NB4 (cell line): ENCODE data around the gene CTSE.

Experiments used
- DNase-seq: peaks from one replicate; pipeline ENCODE4 v3.0.0; 2010; ENCODE audit warnings: low read depth
- H3K4me3 ChIP-seq: one replicate; pipeline ENCODE4 v1.5.1; 2011; ENCODE audit warnings: mild to moderate bottlenecking, low read depth, low read length, moderate library complexity
- MAX ChIP-seq: IDR thresholded peaks from 2 replicates; pipeline ENCODE4 v1.6.1; 2011; ENCODE audit warnings: low read depth, low read length
- MYC ChIP-seq: IDR thresholded peaks from 2 replicates; pipeline ENCODE4 v1.6.1; 2011; ENCODE audit warnings: low read depth, low read length
- POLR2A ChIP-seq: IDR thresholded peaks from 2 replicates; pipeline ENCODE4 v1.6.1; 2011; ENCODE audit warnings: mild to moderate bottlenecking; ENCODE audit not compliant: insufficient read length; ENCODE audit errors: extremely low read depth
- TF ChIP-seq, protein P1 (sequence below): IDR thresholded peaks from one replicate; pipeline ENCODE4 v1.5.1; 2012; ENCODE audit warnings: low read depth, low read length

The CTSE gene

DNA sequence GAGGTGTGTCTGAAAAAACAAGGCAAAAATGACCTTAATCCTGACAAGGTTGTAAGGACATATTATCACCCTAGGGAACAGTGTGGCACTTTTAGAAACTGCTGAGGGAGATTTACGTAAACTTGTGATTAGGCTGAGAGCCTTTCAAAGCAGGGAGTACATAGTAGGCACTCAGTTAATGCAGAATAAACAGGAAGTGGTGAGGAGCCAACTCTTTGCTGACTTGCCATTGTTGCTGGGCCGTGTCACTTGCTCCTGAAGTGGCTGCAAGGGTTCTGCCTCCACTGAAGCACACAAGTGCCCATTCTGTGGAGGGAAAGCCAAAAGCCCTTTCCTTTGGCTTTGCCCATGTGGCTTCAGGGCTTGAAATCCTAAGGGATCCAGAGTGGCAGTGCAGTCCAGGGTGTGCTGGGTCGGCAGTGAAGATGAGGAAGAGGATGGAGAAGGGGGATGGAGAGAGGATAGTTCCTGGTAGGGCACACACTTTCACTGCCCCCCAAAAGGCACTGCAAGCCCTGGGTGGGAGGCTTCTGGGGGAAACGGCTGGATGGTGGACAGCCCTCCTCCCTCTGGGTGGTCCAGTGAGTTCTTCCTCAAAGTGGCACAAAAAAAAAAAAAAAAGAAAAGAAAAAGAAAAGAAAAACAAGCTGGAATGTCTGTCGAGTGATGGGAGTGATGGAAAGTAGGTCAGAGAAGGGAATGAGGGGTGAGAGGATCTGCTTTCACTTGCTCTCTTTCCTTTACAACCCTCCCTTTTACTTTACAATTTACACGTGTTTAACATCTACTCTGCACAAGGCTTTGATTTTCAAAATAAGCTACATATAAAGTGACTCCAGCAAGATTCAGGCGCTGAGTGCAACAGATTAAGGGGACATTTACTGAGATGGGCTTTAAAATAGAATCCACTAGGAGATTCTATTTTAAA is 15.6 kb upstream of the CTSE start:
- H3K4me3 ChIP-seq, result no peak overlapping the region
- no peak for DNase-seq
- TF ChIP-seq POLR2A (no peak), MYC (no peak)

DNA sequence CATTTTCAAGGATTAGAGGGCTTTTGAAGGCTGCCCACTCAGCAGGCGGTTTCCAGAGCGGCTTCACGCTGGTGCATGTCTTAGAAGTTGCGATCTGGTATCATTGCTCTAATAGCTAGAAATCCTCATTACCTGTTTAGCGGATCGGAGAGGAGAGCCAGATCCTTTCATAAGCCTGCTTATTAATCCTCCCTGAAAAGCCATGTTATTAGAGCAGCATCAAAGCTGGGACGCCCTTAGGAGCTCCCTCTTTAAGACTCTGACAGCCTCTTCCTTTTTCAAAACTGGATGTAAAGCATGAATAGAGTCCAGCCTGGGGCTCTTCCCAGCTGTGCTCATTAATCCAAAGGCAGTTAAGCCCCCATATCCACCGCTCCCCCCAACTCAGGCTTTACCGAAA is 13.9 kb upstream of the CTSE start:
- no peak for DNase-seq
- TF ChIP-seq MYC (no peak), MAX (no peak), POLR2A (no peak)
- TF ChIP-seq, protein P1, sequence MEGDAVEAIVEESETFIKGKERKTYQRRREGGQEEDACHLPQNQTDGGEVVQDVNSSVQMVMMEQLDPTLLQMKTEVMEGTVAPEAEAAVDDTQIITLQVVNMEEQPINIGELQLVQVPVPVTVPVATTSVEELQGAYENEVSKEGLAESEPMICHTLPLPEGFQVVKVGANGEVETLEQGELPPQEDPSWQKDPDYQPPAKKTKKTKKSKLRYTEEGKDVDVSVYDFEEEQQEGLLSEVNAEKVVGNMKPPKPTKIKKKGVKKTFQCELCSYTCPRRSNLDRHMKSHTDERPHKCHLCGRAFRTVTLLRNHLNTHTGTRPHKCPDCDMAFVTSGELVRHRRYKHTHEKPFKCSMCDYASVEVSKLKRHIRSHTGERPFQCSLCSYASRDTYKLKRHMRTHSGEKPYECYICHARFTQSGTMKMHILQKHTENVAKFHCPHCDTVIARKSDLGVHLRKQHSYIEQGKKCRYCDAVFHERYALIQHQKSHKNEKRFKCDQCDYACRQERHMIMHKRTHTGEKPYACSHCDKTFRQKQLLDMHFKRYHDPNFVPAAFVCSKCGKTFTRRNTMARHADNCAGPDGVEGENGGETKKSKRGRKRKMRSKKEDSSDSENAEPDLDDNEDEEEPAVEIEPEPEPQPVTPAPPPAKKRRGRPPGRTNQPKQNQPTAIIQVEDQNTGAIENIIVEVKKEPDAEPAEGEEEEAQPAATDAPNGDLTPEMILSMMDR, result no peak
- no peak overlapping the region for H3K4me3 ChIP-seq

DNA sequence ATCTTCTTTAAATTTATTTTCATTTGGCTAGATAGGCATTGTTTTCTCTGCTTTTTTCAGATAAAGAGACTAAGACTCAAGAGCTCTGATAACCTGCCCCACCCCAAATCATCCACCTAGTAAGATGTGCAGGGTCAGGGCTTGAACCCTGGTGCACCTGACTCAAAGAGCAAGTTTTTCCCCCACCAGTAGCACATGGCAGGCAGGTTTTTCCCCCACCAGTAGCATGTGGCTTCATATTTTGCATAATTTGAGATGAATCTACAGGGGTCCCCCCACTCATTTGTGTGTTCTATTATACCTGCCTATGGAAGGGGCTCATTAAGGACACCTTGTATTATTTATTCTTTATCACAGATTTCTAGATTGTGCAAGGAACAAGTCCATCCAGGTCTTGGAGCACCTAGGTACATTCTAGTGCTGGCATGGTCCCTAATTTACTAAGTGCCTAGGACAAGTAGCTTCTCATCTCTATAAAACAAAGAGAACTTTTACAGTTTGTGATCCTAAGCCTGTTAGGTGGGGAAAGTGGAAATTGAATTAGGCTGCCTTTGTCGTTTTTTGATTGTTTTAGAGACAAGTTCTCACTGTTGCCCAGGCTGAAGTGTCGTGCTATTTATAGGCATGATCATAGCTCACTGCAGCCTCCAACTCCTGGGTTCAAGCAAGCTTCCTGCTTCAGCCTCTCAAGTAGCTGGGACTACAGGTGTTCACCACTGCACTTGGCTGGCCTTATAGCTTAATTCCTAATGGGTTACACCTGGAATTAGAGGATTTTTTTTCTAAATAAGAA is 13.2 kb upstream of the CTSE start:
- H3K4me3 ChIP-seq, result no peak overlapping the region
- TF ChIP-seq MAX, result peak; percentile 47; the same call in 1 of the 2 replicates
- TF ChIP-seq MYC, result no peak

GRCh38 chr1:206035027-206035426 is 11.3 kb upstream of the CTSE start:
- H3K4me3 ChIP-seq, result no peak overlapping the region
- DNase-seq, result no peak
- TF ChIP-seq, protein P1, result no peak
- no peak for TF ChIP-seq MAX
- no peak for TF ChIP-seq POLR2A
- TF ChIP-seq MYC, result no peak

More for the DNA sequence above, 13.2 kb upstream of the CTSE start:
- no peak for DNase-seq

GRCh38 chr1:206032380-206033140 is 8.9 kb upstream of the CTSE start:
- H3K4me3 ChIP-seq, result no peak overlapping the region
- no peak for TF ChIP-seq POLR2A
- no peak for TF ChIP-seq MAX
- TF ChIP-seq MYC, result no peak
- TF ChIP-seq, protein P1, result no peak
- DNase-seq, result no peak

DNA sequence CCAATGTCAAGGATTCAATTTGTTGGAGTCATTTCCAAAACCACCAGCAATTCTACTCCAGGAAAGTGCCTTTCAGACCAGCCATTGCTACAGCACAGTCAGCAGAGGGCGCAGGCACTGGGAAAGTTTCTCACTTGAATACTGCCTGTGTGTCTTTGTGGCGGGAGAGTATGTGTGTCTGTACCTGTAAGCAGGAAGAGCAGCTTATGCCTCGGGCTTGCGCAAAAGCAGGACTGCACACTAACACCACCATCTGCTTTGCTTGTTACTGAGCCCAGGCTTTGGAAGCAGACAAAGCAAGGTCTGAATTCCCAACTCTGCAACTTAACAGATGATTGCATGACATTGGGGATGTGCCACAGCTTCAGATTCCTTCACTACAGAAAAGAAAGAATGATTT is 7.0 kb upstream of the CTSE start:
- H3K4me3 ChIP-seq, result no peak overlapping the region
- DNase-seq, result peak; percentile 92
- TF ChIP-seq POLR2A (no peak), MYC (no peak), MAX (peak; percentile 28)
- TF ChIP-seq, protein P1, result peak; percentile 98
